Stimulated activated CD4-positive, alpha-beta T cell treated with anti-CD3 and anti-CD28 coated beads, Interleukin-4, amount 100 ng/mL, for 1 hour (primary cell): ENCODE data around the gene CAVIN4.

Experiments
- DNase-seq: peaks from one replicate; pipeline ENCODE4 v3.0.0-alpha.2; 2020

Gene CAVIN4, protein sequence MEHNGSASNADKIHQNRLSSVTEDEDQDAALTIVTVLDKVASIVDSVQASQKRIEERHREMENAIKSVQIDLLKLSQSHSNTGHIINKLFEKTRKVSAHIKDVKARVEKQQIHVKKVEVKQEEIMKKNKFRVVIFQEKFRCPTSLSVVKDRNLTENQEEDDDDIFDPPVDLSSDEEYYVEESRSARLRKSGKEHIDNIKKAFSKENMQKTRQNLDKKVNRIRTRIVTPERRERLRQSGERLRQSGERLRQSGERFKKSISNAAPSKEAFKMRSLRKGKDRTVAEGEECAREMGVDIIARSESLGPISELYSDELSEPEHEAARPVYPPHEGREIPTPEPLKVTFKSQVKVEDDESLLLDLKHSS

DNA sequence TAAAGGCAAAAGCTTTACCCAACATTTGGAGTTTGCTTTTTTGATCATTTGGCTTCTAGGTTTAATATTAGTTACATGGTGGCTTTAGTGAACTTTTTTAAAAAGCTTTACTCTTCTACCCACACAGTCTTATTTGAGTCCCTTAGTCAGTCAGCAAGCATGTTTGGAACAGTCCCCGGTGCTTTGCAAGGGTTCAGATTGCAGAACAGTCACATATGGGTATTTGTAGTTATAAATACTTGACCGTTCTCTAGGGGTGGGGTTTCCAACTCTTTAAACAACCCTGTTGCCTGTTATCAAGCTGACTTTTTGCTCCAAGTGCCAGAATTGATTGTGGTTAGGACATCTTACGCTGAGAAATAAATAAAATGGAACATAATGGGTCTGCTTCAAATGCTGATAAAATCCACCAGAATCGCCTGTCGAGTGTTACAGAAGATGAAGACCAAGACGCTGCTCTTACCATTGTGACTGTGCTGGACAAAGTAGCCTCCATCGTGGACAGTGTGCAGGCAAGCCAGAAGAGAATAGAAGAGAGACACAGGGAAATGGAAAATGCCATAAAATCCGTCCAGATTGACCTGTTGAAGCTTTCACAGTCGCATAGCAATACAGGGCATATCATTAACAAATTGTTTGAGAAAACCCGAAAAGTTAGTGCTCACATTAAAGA is at the start of gene CAVIN4:
CAVIN4 (plus strand) TSS at position 304 of the 673 bp plus-strand sequence; CDS start at position 369, 65 bp downstream.
- no peak for DNase-seq

DNA sequence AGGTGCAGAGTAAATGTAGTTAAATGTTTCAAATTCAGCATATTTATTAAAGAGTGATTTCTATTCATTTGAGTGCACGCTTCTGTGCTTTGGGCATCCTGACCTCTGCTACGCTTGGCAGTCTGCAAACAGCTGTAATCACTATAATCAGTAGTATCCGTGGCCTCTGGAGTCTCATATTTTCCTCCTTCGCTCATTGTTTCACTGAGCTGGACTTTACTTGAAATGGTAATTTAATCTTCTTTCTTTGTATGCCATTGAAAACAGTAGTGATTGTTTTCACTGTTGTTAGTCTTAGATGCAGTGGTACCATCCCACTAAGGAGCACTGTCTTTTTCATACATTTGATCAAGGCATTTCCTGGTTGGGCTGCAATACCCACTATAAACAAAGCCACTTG is 43.5 kb upstream of the CAVIN4 start:
- no peak for DNase-seq

DNA sequence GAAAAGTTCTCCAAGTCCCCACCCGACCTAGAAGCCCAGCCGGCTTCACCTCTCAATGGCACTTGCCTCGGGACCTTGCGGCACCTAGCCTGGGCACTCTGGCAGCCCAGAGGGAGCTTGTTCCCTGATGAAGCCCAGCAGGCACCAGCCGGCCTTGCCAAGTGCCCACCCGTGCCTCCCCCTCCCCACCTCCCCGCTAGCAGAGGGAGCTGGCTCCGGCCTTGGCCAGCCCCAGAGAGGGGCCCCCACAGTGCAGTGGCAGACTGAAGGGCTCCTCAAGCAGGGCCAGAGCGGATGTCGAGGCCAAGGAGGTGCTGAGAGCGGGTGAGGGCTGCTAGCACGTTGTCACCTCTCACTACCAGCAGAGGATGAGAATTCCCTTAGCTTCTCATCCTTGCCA is 37.6 kb upstream of the CAVIN4 start:
- no peak for DNase-seq

DNA sequence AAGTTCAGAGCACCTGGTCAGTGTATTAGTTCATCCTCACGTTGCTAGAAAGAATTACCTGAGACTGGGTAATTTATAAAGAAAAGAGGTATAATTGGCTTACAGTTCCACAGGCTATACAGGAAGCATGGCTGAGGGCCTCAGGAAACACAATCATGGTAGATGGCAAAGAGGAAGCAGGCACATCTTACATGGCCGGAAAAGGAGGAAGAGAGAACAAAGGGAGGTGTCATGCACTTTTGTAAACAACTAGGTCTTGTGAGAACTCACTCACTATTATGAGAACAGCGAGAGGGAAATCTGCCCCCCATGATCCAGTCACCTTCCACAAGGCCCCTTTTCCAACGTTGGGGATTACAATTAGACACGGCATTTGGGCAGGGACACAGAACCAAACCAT is 28.8 kb upstream of the CAVIN4 start:
- DNase-seq = no peak

DNA sequence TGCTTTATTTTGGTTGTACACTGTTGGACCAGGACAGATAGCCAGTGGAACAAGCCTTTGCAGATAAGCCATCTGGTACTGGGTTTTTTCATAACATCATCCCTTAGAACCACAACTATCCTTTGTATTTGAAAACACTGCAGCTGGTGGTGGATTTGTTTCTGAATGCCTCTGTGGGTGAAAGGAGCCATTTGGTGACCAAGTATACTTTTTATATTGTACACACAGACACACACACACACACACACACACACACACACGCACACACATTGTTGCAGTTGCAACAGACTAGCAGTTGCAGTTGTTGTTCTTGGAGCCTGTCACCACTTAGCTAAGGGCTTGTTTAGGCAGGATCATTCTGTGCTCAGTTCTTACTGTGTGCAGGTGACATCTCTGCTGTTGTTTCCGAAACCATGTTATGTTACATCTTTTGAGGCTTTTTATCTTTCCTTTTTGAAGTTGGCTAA is 22.9 kb upstream of the CAVIN4 start:
- DNase-seq = no peak

DNA sequence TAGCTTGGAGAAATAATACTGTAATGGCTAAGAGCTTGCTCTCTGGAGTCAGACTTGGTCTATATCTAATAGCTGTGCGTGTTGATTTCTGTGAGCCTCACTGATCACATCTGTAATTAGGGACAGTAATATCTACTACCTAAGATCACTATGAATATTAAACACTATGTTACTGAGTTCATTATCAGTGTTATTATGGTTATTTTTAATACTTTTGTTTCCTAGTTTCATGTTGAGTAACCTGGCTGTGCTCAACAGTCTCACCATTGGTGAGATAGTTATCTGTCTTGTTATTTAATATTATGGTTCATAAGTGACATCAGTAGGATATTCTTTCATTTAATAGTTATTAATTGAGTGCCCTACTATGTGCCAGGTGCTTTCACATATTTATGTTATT is 22.4 kb upstream of the CAVIN4 start:
- no peak for DNase-seq

DNA sequence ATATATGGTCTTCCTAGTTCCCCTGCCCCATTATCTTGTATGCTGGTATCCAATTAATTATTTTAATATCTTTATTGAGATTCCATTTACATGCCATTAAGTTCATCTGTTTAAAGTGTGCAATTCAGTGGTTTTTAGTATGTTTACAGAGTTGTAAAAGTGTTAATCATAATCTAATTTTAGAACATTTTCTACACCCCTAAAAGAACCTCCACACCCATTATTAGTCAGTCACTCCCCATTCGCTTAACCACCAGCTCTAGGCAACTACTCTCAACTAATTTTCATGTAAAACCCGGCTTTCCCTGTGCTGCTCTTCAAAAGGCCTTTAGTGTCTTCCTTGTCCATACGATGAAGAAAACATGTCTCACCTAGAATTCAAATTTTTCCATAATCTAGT is 20.8 kb upstream of the CAVIN4 start:
- no peak for DNase-seq

DNA sequence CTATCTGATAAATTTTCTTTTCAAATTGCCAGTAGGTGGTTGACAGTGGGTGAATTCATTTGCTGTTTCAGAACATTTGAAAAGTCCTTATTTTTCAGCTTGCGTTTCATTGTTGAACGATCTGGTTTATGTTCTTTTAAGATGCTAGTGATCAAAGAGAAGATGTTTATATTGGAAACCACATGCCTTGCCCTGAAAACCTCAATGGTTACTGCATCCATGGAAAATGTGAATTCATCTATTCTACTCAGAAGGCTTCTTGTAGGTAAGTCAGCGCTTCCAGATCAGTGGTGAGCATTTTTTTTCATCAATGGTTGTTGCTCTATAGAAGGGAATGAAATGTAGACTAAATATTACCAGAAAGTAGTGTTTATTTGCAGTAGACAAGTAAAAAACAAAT is 16.6 kb upstream of the CAVIN4 start:
- no peak for DNase-seq

DNA sequence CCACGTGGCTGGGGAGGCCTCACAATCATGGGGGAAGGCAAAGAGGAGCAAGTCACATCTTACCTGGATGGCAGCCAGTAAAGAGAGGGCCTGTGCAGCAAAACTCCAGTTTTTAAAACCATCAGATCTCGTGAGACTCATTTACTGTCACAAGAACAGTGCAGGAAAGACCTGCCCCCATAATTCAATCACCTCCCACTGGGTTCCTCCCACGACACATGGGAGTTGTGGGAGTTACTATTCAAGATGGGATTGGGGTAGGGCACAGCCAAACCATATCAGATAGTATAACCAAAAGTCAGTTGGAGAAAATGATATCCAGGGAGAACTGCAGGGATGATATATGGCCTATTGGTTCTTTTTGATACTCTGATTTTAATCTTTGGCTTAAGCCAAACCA is 10.0 kb upstream of the CAVIN4 start:
- DNase-seq = no peak

DNA sequence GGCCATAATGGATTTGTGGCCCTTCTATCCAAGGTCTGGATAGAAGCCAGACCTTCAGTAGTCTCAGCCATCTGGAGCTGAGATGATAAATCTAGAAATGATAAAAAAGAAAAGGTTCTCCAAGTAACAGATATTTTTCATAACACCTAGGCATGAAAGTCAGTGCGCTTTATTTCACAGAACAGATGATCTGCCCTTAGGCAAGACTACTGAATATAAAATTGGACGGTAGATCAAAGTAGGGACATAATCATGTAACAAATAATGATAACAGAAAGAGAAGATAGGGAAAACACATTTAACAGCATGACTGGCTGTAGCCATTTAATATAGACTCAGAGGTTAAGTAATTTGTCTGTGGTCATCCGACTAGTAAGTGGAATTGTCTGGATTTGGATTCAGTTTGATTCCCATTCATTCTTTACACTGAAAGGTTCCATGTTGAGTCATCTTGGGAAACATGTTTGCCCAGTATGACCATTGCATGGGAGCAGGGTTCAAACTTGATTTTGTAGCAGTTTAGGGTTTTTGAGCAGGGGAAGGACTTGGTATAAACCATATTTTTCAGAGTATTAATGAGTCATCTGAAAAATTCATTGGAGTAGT is 4.1 kb upstream of the CAVIN4 start:
- no peak for DNase-seq

DNA sequence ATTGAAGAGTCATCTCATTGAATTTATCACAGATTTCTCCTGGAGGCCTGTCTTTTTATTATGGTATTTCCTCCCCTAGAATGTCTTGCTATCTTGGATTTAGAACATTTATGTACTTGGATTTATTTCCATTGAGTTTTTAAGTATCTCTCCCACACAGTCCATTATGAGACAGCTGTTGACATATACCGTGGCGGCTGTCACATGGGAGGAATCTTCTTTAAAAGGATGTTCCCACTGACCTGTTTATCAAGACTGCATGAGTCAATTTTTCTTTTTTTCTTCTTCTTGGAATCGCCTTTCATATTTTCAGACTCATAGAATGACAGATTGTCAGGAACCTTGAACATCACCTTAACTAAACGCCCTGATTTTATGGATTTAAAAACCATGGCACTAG is 2.9 kb upstream of the CAVIN4 start:
- no peak for DNase-seq

DNA sequence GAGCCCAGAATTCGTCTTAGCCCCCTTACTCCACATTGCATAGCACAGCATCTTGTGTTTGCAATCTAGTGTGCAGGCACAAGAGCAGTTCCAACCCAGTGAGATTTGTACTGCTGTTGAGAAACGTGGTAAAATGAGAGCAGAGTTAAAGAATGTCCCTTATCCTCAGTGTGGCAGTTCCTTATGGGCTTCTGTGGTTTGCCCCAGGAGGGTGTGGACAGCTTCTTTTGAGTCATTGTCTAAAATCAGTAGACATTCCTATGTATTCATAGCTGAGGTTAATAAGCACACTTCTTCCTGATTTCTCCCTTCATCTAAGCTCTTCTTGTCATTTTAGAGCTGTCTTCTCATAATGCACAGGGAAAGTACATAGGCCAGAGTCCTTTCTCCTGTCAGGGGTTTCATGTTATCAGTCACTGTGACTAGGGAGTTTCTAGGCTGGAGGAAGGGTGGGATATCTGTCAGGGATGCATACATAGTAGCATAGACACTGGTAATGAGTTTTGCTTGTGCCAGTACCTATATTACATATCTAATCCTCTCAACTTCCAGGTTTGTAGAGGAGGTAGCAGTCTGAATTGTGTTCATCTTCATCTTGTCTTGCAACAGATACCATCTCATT is 2.0 kb upstream of the CAVIN4 start:
- DNase-seq = no peak

DNA sequence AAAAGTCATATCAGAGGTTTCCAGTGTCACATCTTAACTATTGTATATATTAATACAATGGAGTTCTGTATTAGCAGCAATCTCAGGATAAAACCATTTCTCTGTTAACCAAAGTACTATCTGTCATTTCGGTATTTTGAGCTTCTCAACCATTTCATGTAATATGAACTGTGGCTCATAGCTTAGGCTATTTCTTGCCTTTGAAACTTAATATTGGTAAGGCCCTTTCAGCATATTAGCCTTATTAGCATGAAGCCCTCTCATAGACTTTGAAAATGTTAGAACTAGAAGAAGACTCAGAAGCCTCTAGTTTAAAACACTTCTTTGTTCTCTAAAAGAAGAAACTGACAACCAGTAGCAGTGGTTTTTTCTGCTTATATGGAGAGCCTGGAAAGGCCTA is 731 bp downstream of the CAVIN4 start:
- no peak for DNase-seq

DNA sequence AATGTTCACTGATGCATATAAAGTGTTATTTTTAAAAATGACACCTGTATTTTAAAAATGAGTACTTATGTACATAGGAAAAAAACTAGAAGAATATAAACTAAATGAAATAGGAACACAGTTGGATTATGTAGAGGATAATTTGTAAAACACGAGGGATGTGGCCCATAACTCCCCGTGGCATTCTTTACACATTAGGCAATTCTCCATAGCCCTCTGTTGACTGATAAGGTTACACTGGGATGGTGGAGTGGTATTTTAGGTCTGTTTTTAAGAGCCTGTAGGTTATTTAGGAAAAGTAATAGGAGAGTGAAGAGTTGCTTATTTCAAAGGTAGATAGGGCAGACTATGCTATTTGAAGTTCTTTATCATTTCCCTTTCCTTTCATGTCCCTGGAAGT is 1.8 kb downstream of the CAVIN4 start:
- DNase-seq = no peak

DNA sequence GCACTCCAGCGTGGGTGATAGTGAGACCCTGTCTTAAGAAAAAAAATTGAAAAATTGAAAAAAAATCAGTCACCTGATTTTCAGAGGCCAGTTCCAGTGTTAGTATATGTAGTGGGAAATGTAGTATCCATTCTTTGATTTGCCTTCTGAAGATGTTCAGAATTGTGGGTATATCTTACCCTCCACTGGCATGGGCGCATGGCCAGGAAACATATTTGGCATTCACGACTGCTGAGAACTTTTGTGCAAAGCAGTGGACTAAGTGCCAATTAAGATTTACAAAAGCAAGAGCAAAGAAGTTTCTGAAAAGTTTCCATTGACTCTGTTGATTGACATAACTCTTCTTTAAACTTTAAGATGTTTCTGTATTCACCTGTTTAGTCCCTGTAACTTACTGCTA is 2.4 kb downstream of the CAVIN4 start:
- no peak for DNase-seq

DNA sequence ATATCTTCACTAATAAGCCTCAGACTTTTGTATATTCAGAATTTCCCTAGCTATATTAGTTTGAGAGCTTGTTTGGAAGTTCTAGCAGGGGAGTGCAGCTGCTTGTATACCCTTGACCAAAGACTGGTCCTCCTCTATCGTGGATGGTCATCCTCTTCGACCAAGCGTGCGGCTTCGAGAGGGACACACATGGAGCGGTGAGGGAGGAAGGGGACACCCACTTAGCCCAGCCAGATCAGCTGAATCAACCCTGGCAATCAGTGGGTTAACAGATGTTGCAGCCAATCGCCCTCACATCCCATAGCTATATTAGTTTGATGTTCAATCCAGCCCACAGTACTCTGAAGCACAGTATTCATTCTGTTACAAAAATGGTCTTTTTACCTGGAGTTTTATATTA is 3.2 kb downstream of the CAVIN4 start:
- DNase-seq = no peak

DNA sequence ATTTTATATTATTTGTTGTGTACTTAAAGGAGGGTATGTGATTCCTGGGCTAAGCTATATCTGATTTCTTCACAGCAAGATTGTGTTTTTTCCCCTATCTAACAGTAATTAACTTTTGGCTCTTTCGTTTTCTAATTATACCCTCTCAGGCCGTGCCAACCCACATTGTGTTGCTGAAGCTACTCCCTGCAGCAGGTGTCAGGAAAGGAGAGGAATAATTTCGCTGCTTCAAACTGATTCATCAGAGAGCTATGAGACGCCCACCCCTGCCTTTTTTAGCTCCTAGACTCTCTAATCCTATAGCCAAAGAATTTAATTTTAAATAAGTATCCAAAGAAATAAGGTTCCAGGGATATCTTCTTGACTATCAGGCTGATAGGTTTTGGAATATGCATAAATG is 3.8 kb downstream of the CAVIN4 start:
- no peak for DNase-seq

DNA sequence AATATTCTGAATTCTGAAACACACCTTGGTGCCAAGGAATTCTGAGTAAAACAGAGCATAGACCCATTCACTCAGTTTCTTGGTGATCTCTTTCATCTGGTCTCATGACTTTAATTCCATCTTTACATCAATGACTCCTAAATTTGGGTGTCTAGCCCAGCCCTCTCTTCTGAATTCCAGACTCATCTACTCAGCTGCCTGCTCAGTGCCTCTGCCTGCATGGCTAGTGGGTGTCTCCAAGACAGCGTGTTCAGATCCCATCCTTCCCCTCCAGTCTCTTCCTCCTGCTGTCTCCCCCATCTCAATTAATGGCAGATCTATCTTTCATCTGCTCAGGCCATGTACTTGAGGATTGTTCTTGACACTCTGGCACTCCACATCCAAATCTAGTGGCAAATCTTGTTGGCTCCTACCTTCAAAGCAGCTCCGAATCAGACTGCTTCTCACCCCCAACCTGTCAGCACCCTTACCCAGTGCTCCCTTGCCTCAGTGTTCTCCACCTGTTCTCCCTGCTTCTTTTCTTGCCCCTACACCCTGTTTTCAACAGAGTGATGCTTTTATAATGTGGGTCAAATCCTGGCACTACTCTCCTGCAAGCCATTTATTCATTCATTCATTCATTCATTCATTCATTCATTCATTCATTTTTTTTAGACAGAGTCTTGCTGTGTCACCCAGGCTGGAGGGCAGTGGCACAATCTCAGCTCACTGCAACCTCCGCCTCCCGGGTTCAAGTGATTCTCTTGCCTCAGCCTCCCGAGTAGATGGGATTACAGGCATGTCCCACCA is 5.3 kb downstream of the CAVIN4 start:
- no peak for DNase-seq

DNA sequence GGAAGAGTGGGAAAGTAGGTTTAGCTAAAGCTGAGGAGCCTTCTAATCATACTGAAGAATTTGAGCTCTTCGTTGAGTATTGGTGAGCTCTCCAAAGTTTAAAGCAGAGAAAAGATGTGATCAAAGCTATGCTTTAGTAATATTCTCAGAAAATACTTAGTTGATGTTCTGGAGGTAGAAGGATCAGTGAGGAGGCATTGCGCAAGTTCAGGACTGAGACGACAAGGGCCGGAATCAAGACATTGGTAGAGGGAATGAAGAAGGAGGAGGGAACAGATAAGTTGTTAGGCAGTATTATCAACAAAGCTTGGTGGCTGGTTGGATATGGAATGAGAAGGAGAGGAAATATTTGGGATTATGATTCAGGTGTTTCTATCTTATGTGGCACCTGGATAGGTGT is 7.1 kb downstream of the CAVIN4 start:
- no peak for DNase-seq

DNA sequence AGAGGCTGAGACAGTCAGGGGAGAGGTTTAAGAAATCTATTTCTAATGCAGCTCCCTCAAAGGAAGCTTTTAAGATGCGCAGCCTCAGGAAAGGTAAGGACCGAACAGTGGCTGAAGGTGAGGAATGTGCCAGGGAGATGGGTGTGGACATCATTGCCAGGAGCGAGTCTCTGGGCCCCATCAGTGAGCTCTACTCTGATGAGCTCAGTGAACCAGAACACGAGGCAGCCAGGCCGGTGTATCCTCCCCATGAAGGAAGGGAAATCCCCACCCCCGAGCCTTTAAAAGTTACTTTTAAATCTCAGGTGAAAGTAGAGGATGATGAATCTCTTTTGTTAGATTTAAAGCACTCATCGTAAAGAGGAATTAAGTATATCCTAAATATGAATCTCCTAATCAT is 8.2 kb downstream of the CAVIN4 start:
- no peak for DNase-seq

DNA sequence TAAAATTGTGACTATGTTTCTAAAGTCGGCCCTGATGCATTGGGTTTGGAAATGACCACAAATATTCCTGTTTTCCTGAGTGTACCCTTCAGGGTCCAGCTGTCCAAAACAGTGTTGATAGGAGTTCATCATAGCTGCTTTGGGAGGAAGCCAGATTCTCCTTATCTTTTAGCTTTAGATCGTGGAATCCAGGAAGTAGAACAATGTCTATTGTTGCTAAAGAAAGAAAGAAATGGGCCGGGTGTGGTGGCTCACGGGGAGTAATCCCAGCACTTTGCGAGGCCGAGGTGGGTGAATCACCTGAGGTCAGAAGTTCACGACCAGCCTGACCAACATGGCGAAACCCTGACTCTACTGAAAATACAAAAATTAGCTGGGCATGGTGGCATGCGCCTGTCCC is 9.5 kb downstream of the CAVIN4 start:
- no peak for DNase-seq

DNA sequence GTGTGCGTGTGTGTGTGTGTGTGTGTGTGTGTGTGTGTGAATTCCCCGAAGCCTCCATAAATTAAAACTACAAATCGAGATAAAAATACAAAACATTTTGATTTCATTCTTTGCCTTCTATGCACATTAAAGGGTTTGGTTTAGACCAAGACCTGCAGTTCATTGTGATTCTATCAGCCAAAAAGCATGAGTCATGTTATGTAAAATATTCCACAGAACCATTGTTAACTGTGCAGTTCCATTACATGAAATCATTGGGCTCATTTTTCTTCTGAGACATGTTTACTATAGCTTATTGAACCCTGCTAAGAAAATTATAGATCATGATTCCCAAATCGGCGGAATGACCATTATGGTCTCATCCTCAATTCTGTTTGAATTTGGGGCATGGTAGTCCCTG is 11.7 kb downstream of the CAVIN4 start:
- no peak for DNase-seq

DNA sequence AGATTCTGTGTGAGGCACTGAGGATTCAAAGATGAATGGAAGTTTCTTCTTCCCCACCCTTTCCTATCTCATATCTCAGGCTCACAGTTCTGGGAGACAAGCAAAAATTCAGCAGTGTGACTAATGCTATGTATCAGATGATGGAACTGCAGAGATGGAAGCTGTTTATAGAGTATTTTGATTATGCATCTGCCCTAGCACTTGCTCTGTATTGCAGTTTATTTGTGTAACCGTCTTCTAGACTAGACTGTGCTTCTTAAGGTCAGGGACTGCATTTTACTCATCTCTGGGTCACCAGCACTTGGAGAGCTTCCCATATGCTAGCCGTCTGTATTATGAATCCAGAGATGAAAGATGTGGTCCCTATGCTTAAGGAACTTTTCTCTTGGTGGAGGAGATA is 12.6 kb downstream of the CAVIN4 start:
- no peak for DNase-seq
